Loucy (cell line): Measurements from ENCODE around the gene TRPT1.

ENCODE experiments used
- CTCF ChIP-seq: fragments of 200-600 bp; sonication (generic); conservative IDR thresholded peaks from 2 replicates; pipeline ENCODE4 v1.5.1; 2014; ENCODE audit warnings: mild to moderate bottlenecking, antibody characterized with exemption, low read length
- EZH2phosphoT487 ChIP-seq: fragments of 200-600 bp; IDR thresholded peaks from 2 replicates; pipeline ENCODE4 v1.6.1; 2018; ENCODE audit warnings: antibody characterized with exemption, mild to moderate bottlenecking, moderate library complexity, borderline replicate concordance

GRCh38 chr11:64227405-64227956, 1.5 kb upstream of the TRPT1 start:
- TF ChIP-seq CTCF = no peak
- no peak for TF ChIP-seq EZH2phosphoT487
